ENCODE measurements around the gene CACNA1G. TPM values are rescaled to one million over a fixed set of nuclear protein-coding genes. Genes with fewer than 3 reads are reported as not detected.

Gene CACNA1G
- total RNA-seq, 2 experiments from 2014 or later: not detected

- Mint-ChIP-seq H3K4me1 (no peaks in the 10 kb centered on the region), H3K4me3 (no peak overlapping the region), H3K27me3 (peaks cover 68% of the 10 kb centered on the region), H3K9me3 (ENCODE audit: low read depth) (no peaks in the 10 kb centered on the region), H3K36me3 (no peaks in the 10 kb centered on the region), H3K27ac (no peak overlapping the region)
- ATAC-seq: no peak
- CTCF ChIA-PET: interaction anchor here (0.9 to 3.7 kb wide), 2 partner anchors 11 to 90 kb away, joined by 3 to 15 read pairs; partner anchors contain the start of gene SPATA20
- DNase-seq: no peak
Observed at GRCh38 chr17:50635982-50636803, 75.7 kb downstream of the CACNA1G start.

DNA sequence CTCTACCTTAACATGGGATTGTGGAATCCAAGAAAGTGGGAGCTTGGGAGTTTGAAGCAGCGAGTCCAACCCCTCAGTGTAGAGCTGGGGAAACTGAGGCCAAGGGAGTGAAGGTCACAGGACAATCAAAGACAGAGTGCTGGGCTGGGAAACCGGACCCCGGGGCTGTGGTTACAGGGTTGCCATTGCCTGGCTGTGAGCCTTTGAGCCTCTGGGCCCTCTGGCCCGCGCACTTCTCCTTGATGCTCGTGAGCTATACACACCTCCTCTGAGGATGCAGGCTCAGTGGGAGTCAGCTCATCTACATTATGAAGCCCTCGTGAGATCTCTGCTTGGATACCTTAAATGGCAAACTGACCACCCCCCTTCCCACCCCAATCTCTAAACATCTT lies 76.3 kb downstream of the CACNA1G start:
- Mint-ChIP-seq H3K36me3 (no peaks in the 10 kb centered on the region), H3K4me3 (no peak overlapping the region), H3K9me3 (ENCODE audit: low read depth) (no peaks in the 10 kb centered on the region), H3K27ac (no peak overlapping the region), H3K4me1 (no peaks in the 10 kb centered on the region), H3K27me3 (peaks cover 63% of the 10 kb centered on the region)
- ATAC-seq (no peak), DNase-seq (no peak)
- CTCF ChIA-PET: interaction anchor here (3.7 kb wide), 1 partner anchor 11 kb away, joined by 15 read pairs; no protein-coding TSS in a partner anchor

GRCh38 chr17:50637829-50638605 lies 77.5 kb downstream of the CACNA1G start:
- H3K27ac Mint-ChIP-seq: no peak overlapping the region
- ATAC-seq (no peak), DNase-seq (no peak)
- no peaks in the 10 kb centered on the region for H3K36me3 Mint-ChIP-seq
- no peaks in the 10 kb centered on the region for H3K9me3 Mint-ChIP-seq (ENCODE audit: low read depth)
- H3K27me3 Mint-ChIP-seq: peaks cover 53% of the 10 kb centered on the region
- no peak overlapping the region for H3K4me3 Mint-ChIP-seq
- H3K4me1 Mint-ChIP-seq: no peaks in the 10 kb centered on the region
- CTCF ChIA-PET: interaction anchor here (3.7 kb wide), 1 partner anchor 12 kb away, joined by 15 read pairs; no protein-coding TSS in a partner anchor

DNA sequence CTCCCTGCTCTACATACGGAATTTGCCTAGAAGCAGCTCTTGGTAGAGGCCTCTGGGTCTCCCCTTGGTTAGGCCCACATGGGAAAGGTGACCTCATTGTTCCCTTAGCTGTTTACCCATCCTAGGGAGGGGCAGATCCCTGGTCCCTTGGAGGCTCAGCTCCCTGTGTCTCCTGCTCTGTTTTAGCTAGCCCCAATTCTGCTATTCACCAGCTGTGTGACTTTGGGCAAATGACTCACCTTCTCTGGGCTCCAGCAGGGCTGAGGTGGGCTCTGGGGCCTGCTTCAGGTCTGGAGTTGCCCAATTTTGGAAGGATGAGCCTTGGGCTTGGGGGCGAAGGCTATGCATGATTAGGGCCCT lies 78.1 kb downstream of the CACNA1G start:
- CTCF ChIA-PET: interaction anchor here (1.0 to 3.7 kb wide), 2 partner anchors 13 to 28 kb away, joined by 3 to 15 read pairs; no protein-coding TSS in a partner anchor
- no peak for ATAC-seq

GRCh38 chr17:50638966-50639713 lies 78.6 kb downstream of the CACNA1G start:
- Mint-ChIP-seq H3K4me3 (no peak overlapping the region), H3K27me3 (peaks cover 42% of the 10 kb centered on the region), H3K9me3 (ENCODE audit: low read depth) (no peaks in the 10 kb centered on the region), H3K36me3 (no peaks in the 10 kb centered on the region), H3K27ac (no peak overlapping the region), H3K4me1 (no peaks in the 10 kb centered on the region)
- DNase-seq (no peak), ATAC-seq (no peak)
- CTCF ChIA-PET: interaction anchor here (1.0 to 3.7 kb wide), 2 partner anchors 14 to 28 kb away, joined by 3 to 15 read pairs; no protein-coding TSS in a partner anchor

More for the DNA sequence above, 78.1 kb downstream of the CACNA1G start:
- Mint-ChIP-seq H3K36me3 (no peaks in the 10 kb centered on the region), H3K9me3 (ENCODE audit: low read depth) (no peaks in the 10 kb centered on the region), H3K27me3 (peaks cover 48% of the 10 kb centered on the region), H3K27ac (no peak overlapping the region), H3K4me1 (no peaks in the 10 kb centered on the region), H3K4me3 (no peak overlapping the region)
- no peak for DNase-seq

DNA sequence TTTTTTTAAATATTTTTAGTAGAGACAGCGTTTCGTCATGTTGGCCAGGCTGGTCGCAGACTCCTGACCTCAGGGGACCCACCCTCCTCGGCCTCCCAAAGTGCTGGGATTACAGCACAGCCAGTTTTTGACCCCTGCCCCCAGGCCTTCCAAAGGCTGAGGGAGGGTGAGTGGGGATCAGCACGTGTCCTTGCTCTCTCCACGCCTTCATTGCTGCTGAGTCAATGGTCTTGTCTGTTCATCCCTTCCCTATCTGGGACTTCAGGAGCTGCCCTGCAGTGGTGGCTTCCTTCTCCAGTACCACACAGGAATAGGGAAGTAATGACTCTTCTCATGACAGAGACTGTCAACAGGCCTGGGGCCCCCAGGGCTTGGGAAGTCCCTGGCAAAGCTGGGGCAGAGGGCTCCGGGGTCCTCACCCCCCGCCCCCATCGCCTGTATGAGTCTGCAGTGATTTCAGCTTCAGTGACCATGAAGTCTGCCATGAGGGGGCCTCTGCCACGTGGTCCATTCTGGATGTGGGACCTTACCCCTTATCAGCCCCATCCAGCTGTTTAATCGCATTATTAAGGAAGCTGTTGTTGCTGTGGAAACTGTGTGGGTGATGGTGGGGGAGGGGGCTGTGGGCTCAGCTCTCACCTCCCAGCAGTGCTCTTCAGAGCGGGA lies 80.3 kb downstream of the CACNA1G start:
- Mint-ChIP-seq H3K36me3 (no peaks in the 10 kb centered on the region), H3K4me3 (no peak overlapping the region), H3K4me1 (no peaks in the 10 kb centered on the region), H3K27ac (no peak overlapping the region), H3K27me3 (peaks cover 35% of the 10 kb centered on the region), H3K9me3 (ENCODE audit: low read depth) (no peaks in the 10 kb centered on the region)
- no peak for DNase-seq
- no peak for ATAC-seq
- CTCF ChIA-PET: interaction anchor here (1.0 to 1.2 kb wide), 4 partner anchors 11 to 98 kb away, joined by 3 read pairs; no protein-coding TSS in a partner anchor

DNA sequence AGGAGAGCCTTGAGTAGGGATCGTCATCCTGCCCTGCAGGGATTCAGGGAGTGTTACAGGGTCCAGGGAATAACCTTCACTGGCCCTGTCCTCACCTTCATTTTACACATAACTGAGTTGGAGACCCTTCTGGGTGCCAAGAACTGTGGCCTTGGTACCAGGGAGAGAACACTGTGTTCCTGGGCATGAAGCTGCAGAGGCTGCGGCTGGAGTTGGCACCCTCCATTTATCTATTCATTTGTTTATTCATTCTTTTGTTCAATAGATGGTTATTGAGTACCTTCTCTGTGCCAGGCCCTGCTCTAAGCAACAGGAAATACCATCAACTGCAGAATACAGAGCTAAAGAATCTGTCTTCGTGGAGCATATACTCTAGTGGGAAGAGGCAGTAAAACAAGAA lies 80.8 kb downstream of the CACNA1G start:
- DNase-seq (no peak), ATAC-seq (no peak)
- Mint-ChIP-seq H3K27me3 (peaks cover 33% of the 10 kb centered on the region), H3K36me3 (no peaks in the 10 kb centered on the region), H3K9me3 (ENCODE audit: low read depth) (no peaks in the 10 kb centered on the region), H3K27ac (no peak overlapping the region), H3K4me1 (no peaks in the 10 kb centered on the region), H3K4me3 (no peak overlapping the region)
- CTCF ChIA-PET: interaction anchor here (0.9 to 1.2 kb wide), 4 partner anchors 12 to 99 kb away, joined by 3 read pairs; no protein-coding TSS in a partner anchor

- ATAC-seq: no peak
Observed at GRCh38 chr17:50642071-50642721, 81.7 kb downstream of the CACNA1G start.

DNA sequence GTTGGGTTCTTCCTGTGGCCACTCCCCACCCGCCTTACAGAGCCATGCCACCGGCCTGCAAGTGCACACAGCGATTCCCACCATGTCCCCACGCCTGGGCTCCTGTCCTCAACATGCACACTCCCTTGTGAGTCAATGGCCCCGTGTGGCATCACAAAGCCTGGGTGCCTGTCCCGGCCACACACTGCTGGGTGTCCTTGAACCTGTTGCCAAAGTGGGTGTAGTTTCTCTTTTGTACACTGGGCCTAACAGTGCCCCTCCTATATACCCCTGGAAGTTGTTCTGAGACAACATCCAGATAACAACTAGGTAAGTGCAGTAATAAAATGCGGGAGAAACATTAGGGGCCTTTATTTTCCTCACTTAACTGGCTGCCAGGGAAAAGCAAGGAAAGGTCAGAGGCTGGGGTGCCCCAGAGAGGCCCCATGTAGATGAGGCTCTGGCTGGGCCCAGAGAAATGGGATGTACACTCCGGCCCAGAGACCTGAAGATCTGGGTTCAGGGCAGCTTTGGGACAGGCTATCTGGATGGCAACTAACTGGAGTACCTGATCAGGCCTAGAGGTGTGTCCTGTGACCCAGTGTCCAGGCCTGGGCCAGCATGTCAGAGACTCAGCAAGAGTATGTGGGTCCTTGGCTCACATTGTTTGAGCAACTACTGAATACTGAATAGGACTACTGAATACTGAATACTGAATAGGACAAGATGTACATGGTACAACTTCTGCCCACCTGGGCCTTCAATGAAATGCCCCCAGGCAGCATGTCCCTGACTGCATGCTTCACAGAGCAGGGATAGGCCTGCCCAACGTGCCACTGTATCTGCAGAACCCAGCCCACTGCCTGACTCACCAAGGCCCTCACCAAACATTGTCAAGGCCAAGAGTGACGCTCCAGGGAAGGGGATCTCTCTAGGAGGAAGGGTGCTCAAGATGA lies 82.5 kb downstream of the CACNA1G start:
- H3K27ac Mint-ChIP-seq: no peak overlapping the region
- no peaks in the 10 kb centered on the region for H3K4me1 Mint-ChIP-seq
- no peaks in the 10 kb centered on the region for H3K36me3 Mint-ChIP-seq
- DNase-seq (no peak), ATAC-seq (no peak)
- no peaks in the 10 kb centered on the region for H3K9me3 Mint-ChIP-seq (ENCODE audit: low read depth)
- CTCF ChIA-PET: no interaction called here
- H3K4me3 Mint-ChIP-seq: no peak overlapping the region
- peaks cover 24% of the 10 kb centered on the region for H3K27me3 Mint-ChIP-seq

More at GRCh38 chr17:50642071-50642721, 81.7 kb downstream of the CACNA1G start:
- H3K9me3 Mint-ChIP-seq (ENCODE audit: low read depth): no peaks in the 10 kb centered on the region
- H3K27me3 Mint-ChIP-seq: peaks cover 28% of the 10 kb centered on the region
- no peak overlapping the region for H3K4me3 Mint-ChIP-seq
- no peaks in the 10 kb centered on the region for H3K36me3 Mint-ChIP-seq
- CTCF ChIA-PET: interaction anchor here (0.9 to 1.2 kb wide), 3 partner anchors 12 to 99 kb away, joined by 3 read pairs; no protein-coding TSS in a partner anchor
- no peaks in the 10 kb centered on the region for H3K4me1 Mint-ChIP-seq
- DNase-seq: no peak
- H3K27ac Mint-ChIP-seq: no peak overlapping the region

DNA sequence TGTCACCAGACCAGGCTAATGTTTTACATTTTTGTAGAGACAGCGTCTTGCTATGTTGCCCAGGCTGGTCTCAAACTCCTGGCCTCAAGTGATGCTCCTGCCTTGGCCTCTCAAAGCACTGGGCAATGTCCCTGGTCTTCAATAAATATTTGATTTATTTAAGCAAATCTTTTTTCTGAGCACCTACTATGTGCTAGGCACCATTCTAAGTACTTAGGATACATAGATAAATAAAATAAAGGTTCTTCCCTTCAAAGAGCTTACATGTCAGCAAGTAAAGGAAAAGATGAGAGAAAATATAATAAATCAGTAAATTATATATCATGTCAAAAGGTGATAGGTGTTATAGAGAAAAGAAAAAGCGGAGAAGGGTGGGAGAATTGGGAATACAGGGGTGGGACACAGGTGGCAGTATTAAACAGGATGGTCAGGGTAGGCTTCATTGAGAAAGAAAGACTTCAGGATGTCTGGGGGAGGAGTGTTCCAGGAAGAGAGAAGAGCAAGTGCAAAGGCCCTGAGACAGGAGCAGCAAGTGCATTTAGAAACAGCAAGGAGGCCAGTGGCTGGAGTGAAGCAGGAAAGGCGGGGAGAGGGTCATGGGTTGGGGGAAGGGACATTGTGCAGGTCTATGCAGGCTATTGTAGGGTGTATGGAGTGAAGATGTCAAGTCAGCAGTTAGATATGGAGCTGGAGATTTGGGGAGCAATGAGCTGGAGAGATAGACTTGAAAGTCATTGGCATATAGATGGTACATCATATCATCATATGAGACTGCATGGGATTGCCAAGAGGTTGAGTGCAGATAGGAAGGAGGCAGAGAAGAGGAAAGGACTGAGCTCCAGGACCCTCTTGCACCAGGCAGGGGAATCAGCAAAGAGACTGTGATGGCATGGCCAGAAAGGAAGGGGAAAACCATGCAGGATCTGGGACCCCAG lies 85.5 kb downstream of the CACNA1G start:
- Mint-ChIP-seq H3K4me3 (no peak overlapping the region), H3K9me3 (ENCODE audit: low read depth) (no peaks in the 10 kb centered on the region), H3K4me1 (no peaks in the 10 kb centered on the region), H3K36me3 (no peaks in the 10 kb centered on the region), H3K27ac (no peak overlapping the region), H3K27me3 (peaks cover 31% of the 10 kb centered on the region)
- ATAC-seq (no peak), DNase-seq (no peak)
- CTCF ChIA-PET: interaction anchor here (0.6 kb wide), 1 partner anchor 59 kb away, joined by 4 read pairs; no protein-coding TSS in a partner anchor

GRCh38 chr17:50647187-50647586 lies 86.7 kb downstream of the CACNA1G start:
- no peak for ATAC-seq
- no peaks in the 10 kb centered on the region for H3K9me3 Mint-ChIP-seq (ENCODE audit: low read depth)

More at GRCh38 chr17:50647187-50647586, 86.7 kb downstream of the CACNA1G start:
- no peak for DNase-seq
- CTCF ChIA-PET: no interaction called here
- H3K27me3 Mint-ChIP-seq: peaks cover 41% of the 10 kb centered on the region
- H3K27ac Mint-ChIP-seq: no peak overlapping the region
- no peaks in the 10 kb centered on the region for H3K36me3 Mint-ChIP-seq
- no peaks in the 10 kb centered on the region for H3K4me1 Mint-ChIP-seq
- no peak overlapping the region for H3K4me3 Mint-ChIP-seq
